Hematopoietic multipotent progenitor cell (in vitro differentiated cells): ENCODE measurements around the gene CEP295NL. TPM values are rescaled to one million over a fixed set of nuclear protein-coding genes. Genes with fewer than 3 reads are reported as not detected.
"Not testable (repeated sequence)": the region's sequence is repeated elsewhere in the genome, so short reads cannot be mapped to it uniquely, and the experiment has no call there.

Experiments
- DNase-seq, 3 donors: peaks; one replicate each; pipeline ENCODE4 v3.0.0-alpha.2; 2011 to 2015; ENCODE audit warnings: low read depth in 2 of 3, low spot score in 2 of 3
- total RNA-seq: library from RNA; depleted of rRNA; stranded (reverse); fragments of >200 nt; gene quantifications from one replicate; pipeline ENCODE4 v1.2.3, GENCODE V29; 2012

CEP295NL gene
- total RNA-seq, 1 donor: 1.6 TPM

GRCh38 chr17:78891406-78892061, 11.5 kb downstream of the CEP295NL start:
- DNase-seq: no peak

- peak in 2 of 3 donors; percentile 67 to 76 for DNase-seq
Observed at GRCh38 chr17:78890498-78890897, 12.5 kb downstream of the CEP295NL start.

- not testable (repeated sequence) for DNase-seq
Observed at GRCh38 chr17:78890096-78890495, 12.9 kb downstream of the CEP295NL start.

GRCh38 chr17:78889531-78889930, 13.5 kb downstream of the CEP295NL start:
- DNase-seq: no peak

- no peak for DNase-seq
Observed at GRCh38 chr17:78888941-78889518, 14.0 kb downstream of the CEP295NL start.

GRCh38 chr17:78886954-78887353, 16.0 kb downstream of the CEP295NL start:
- DNase-seq: no peak

- no peak for DNase-seq
Observed at GRCh38 chr17:78885956-78886355, 17.0 kb downstream of the CEP295NL start.

GRCh38 chr17:78884876-78885667, 17.9 kb downstream of the CEP295NL start:
- DNase-seq: no peak

GRCh38 chr17:78884148-78884825, 18.7 kb downstream of the CEP295NL start:
- DNase-seq: no peak

- peak in 2 of 3 donors; percentile 59 to 78 for DNase-seq
Observed at GRCh38 chr17:78883533-78884131, 19.4 kb downstream of the CEP295NL start.

GRCh38 chr17:78883089-78883532, 19.9 kb downstream of the CEP295NL start:
- peak in 2 of 3 donors; percentile 45 to 46 for DNase-seq

- peak in 2 of 3 donors; percentile 38 to 45 for DNase-seq
Observed at GRCh38 chr17:78882540-78883088, 20.4 kb downstream of the CEP295NL start.

- peak in 2 of 3 donors; percentile 77 to 79 for DNase-seq
Observed at GRCh38 chr17:78879635-78880186, 23.3 kb downstream of the CEP295NL start.

GRCh38 chr17:78878871-78879527, 24.0 kb downstream of the CEP295NL start:
- no peak for DNase-seq

- DNase-seq: no peak
Observed at GRCh38 chr17:78878261-78878660, 24.7 kb downstream of the CEP295NL start.

- not testable (repeated sequence) for DNase-seq
Observed at GRCh38 chr17:78876954-78877517, 26.0 kb downstream of the CEP295NL start.

- peak in 1 of 3 donors; percentile 22 for DNase-seq
Observed at GRCh38 chr17:78876094-78876597, 26.9 kb downstream of the CEP295NL start.

GRCh38 chr17:78875363-78876093, 27.5 kb downstream of the CEP295NL start:
- no peak for DNase-seq
